Gastroesophageal sphincter (tissue), 4 donors: ENCODE measurements around the gene ACP1. TPM values are rescaled to one million over a fixed set of nuclear protein-coding genes. Genes with fewer than 3 reads are reported as not detected.

Experiments used
- ATAC-seq: fragments of 150-250 bp; one replicate; pipeline ENCODE4 v1.9.1; 2016; ENCODE audit warnings: mild to moderate bottlenecking, moderate library complexity
- H3K27ac ChIP-seq, 4 donors: fragments of 200-600 bp; sonication (generic) in 3 of 4; 1 replicate in 3 of 4; 2 replicates in 1 of 4; pipeline ENCODE4 v1.5.1; 2016 to 2019
- H3K27me3 ChIP-seq: fragments of 200-600 bp; sonication (generic); one replicate; pipeline ENCODE4 v1.5.1; 2019
- H3K36me3 ChIP-seq, 2 donors: fragments of 200-600 bp; sonication (generic); one replicate each; pipeline ENCODE4 v1.5.1; 2019; ENCODE audit warnings: control low read depth in 1 of 2
- H3K4me1 ChIP-seq, 3 donors: fragments of 200-600 bp; sonication (generic); 1 replicate in 2 of 3; 2 replicates in 1 of 3; pipeline ENCODE4 v1.5.1; 2016 to 2019; ENCODE audit warnings: control low read depth in 2 of 3
- H3K4me3 ChIP-seq, 2 donors: fragments of 200-600 bp; sonication (generic); one replicate each; pipeline ENCODE4 v1.5.1; 2019; ENCODE audit warnings: mild to moderate bottlenecking in 1 of 2, moderate library complexity in 1 of 2
- H3K9me3 ChIP-seq, 3 donors: fragments of 200-600 bp; sonication (generic); one replicate each; pipeline ENCODE4 v1.5.1; 2017 to 2019; ENCODE audit warnings: control low read depth in 2 of 3
- CTCF ChIP-seq, 4 experiments: fragments of 200-600 bp in 2 of 4; fragments of 450-650 bp in 2 of 4; sonication (generic) in 1 of 4; IDR thresholded peaks; one replicate each; pipeline ENCODE4 v1.5.1; 2017 to 2019; ENCODE audit warnings: antibody characterized with exemption in 4 of 4, mild to moderate bottlenecking in 2 of 4, moderate library complexity in 2 of 4
- EP300 ChIP-seq: sonication (generic); formaldehyde crosslinking; IDR thresholded peaks from one replicate; pipeline ENCODE4 v1.6.1; 2017; ENCODE audit warnings: antibody characterized with exemption, mild to moderate bottlenecking
- POLR2A ChIP-seq, 2 donors: fragments of 450-650 bp; IDR thresholded peaks; one replicate each; pipeline ENCODE4 v1.6.1; 2017; ENCODE audit warnings: antibody characterized with exemption in 2 of 2, mild to moderate bottlenecking in 2 of 2, moderate library complexity in 1 of 2
- POLR2AphosphoS5 ChIP-seq: sonication (generic); formaldehyde crosslinking; IDR thresholded peaks from one replicate; pipeline ENCODE4 v1.6.1; 2017; ENCODE audit warnings: antibody characterized with exemption
- WGBS, 2 donors: methylation state at CpG; one replicate each; pipeline ENCODE4 v1.1.5; 2018; ENCODE audit warnings: low coverage in 1 of 2; 5-methylcytosine and 5-hydroxymethylcytosine counted together
- total RNA-seq, 4 donors: library from RNA; depleted of rRNA; stranded (reverse); fragments of >200 nt; gene quantifications; one replicate each; pipeline ENCODE4 v1.1.0, GENCODE V29; 2016

Gene ACP1
- total RNA-seq, 4 donors from 2014 or later = 79.5 to 115 (median 82.0) TPM

- peaks cover 0 to 8% of the 10 kb centered on the region in 2 donors for H3K36me3 ChIP-seq
- no peak for ATAC-seq
- no peak overlapping the region for H3K4me3 ChIP-seq
- no peak overlapping the region for H3K27ac ChIP-seq
- no peak for TF ChIP-seq POLR2A (IDR thresholded peaks at IDR 0.05)
- no peak for TF ChIP-seq POLR2AphosphoS5
- TF ChIP-seq EP300 = no peak
- TF ChIP-seq CTCF (IDR thresholded peaks at IDR 0.05) = no peak
- no peaks in the 10 kb centered on the region for H3K9me3 ChIP-seq
- H3K27me3 ChIP-seq = no peaks in the 10 kb centered on the region
- WGBS, 2 donors = 70 to 73% methylated on average over 2 to 3 of the region's 3 CpGs
- H3K4me1 ChIP-seq = peaks cover 0 to 32% (median 0%) of the 10 kb centered on the region in 3 donors
These were observed 2.6 kb upstream of the ACP1 start for GRCh38 chr2:262117-262516.

DNA sequence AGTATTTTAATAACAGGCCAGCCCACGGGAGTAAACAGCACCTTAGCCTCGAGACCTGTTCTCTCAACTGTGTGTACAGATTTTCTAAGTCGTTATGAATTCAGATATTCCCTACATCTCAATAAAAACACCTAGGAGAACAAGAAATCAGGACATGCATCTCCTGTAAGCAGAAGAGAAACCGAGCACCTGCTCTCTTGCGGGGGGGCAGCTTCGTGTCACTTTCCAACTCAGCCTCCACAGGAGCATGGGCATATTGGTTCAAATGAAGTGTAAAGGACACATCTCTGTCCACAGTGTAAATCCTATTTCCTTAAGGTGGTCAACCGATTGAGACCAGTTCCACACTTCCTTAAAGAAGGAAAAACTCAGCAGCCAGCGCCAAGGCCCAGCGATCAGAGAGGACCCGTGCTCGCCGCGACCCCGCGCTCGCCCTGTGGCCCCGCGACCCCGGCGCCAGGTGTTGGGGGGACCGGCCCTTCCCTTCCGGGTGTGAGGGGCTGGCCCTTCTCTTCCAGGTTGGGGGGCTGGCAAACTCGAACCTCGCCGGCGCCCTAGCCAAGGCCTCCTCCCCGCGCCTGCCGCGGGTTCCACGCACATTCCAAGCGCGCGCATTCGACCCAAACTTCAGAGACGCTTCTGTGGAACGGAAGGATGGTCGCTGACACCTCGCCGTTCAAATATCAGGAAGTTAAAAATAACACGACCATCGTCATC, 1.6 kb upstream of the ACP1 start:
- peak overlapping the region; percentile 85 to 87 for H3K4me3 ChIP-seq
- no peaks in the 10 kb centered on the region for H3K27me3 ChIP-seq
- peak overlapping the region in 1 of 4 donors; percentile 86 for H3K27ac ChIP-seq
- peaks cover 0 to 41% (median 0%) of the 10 kb centered on the region in 3 donors for H3K4me1 ChIP-seq
- H3K9me3 ChIP-seq = no peaks in the 10 kb centered on the region
- H3K36me3 ChIP-seq = peaks cover 0 to 8% of the 10 kb centered on the region in 2 donors
- ATAC-seq = no peak
- no peak for TF ChIP-seq EP300
- no peak for TF ChIP-seq CTCF (IDR thresholded peaks at IDR 0.05)
- no peak for TF ChIP-seq POLR2AphosphoS5
- no peak for TF ChIP-seq POLR2A (IDR thresholded peaks at IDR 0.05)
- WGBS, 2 donors = 51 to 74% methylated on average over 7 to 10 of the region's 42 CpGs

DNA sequence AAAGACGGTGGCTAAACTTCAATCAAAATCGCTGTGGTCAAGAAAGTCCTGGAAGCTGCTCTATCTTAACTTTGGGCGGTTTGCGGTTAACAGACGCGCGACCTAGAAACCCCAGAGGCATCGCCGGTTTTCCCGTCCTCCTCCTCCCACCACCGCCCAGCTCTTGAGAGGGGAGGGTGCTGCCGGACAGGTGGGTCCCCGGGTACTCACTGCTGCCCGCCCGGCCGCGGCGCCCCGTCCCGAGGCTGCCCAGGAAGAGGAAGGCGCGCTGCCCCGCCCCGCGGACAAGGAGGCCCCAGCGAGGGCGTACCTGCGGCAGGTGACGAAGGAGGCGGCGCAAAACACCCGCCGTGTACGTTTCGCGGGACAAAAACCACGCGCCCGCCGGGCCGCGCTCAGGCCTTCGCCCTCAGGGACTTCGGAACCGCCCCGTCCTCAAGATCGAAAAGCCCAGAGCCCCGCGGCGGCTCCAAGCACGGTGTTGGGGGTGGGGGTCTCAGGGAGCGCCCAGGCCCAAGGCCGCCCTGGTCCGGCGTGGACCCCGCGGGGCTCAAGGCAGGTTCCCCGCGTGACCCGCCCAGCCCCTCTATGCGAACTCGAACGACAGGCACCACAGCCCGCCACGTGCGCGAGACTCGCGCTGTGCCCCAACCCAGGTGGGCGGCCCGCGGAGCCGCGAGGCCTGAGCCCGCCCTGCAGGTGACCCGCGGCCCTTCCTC, 814 bp upstream of the ACP1 start, which contains the start of gene SH3YL1:
Gene SH3YL1, minus strand, starts transcription at position 259 of the 719 bp plus-strand sequence. Its CDS starts 48 bp downstream, at position 211.
- peak within 1 kb of the TSS in 3 of 4 donors; percentile 80 to 86 (median 82) for H3K27ac ChIP-seq
- H3K36me3 ChIP-seq = peaks cover 0 to 8% of the 10 kb centered on the region in 2 donors
- WGBS, 2 donors = no CpG with 5 or more reads among the region's 77 CpGs
- H3K9me3 ChIP-seq = no peaks in the 10 kb centered on the region
- TF ChIP-seq POLR2AphosphoS5 = no peak
- TF ChIP-seq CTCF (IDR thresholded peaks at IDR 0.05) = peak in 1 of 4 experiments; percentile 2
- TF ChIP-seq POLR2A (IDR thresholded peaks at IDR 0.05) = no peak
- TF ChIP-seq EP300 = no peak
- peak; percentile 16 for ATAC-seq
- no peaks in the 10 kb centered on the region for H3K27me3 ChIP-seq
- H3K4me1 ChIP-seq = peaks cover 0 to 47% (median 0%) of the 10 kb centered on the region in 3 donors
- peak within 1 kb of the TSS; percentile 85 to 87 for H3K4me3 ChIP-seq

DNA sequence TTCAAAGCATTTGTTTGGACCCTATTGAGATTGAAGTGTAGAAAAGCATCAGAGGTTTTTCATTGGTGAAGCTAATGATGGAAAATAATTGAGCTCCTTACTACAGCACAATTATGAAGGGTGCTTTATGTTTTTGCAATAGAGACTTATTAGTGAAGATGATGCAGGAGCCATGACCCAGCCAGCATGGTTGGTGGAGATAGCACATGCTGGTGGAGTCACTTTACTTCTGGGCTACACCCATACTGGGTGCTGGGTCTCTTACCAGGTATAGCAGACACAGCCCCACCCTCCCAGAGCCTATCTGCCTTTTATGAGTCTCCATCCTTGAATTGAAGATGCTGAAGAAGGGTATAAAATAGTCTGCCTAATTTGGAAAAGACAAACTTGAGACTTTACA, 3.6 kb downstream of the ACP1 start:
- no peak overlapping the region for H3K4me3 ChIP-seq
- H3K36me3 ChIP-seq = peaks cover 0 to 16% of the 10 kb centered on the region in 2 donors
- no peaks in the 10 kb centered on the region for H3K27me3 ChIP-seq
- ATAC-seq = no peak
- H3K4me1 ChIP-seq = peaks cover 0 to 57% (median 0%) of the 10 kb centered on the region in 3 donors
- no peak overlapping the region for H3K27ac ChIP-seq
- no peaks in the 10 kb centered on the region for H3K9me3 ChIP-seq
- TF ChIP-seq POLR2AphosphoS5 (no peak), CTCF (IDR thresholded peaks at IDR 0.05) (no peak), POLR2A (IDR thresholded peaks at IDR 0.05) (no peak), EP300 (no peak)
